GM12873 (cell line): Measurements from ENCODE around the gene JAKMIP2.

Experiments
- CTCF ChIP-seq: IDR thresholded peaks from 2 replicates; pipeline ENCODE4 v1.5.1; 2012; ENCODE audit warnings: low read depth, mild to moderate bottlenecking, moderate library complexity, low read length, control low read depth; ENCODE audit not compliant: insufficient read depth; ENCODE audit errors: missing control alignments

Gene JAKMIP2

GRCh38 chr5:147547730-147548129, 234.8 kb downstream of the JAKMIP2 start:
- no peak for TF ChIP-seq CTCF

GRCh38 chr5:147544556-147544955, 238.0 kb downstream of the JAKMIP2 start:
- no peak for TF ChIP-seq CTCF

- no peak for TF ChIP-seq CTCF
These were observed 243.5 kb downstream of the JAKMIP2 start for GRCh38 chr5:147539053-147539452.

- no peak for TF ChIP-seq CTCF
These were observed 244.3 kb downstream of the JAKMIP2 start for GRCh38 chr5:147538236-147538635.
